RCC 7860 (cell line): ENCODE results near the gene RAB31.

ENCODE experiments used
- DNase-seq: peaks from one replicate; pipeline ENCODE4 v3.0.0-alpha.2; 2015; ENCODE audit warnings: low spot score
- FAIRE-seq: peaks from 2 replicates; lab custom pipeline; 2012; peaks lifted over from hg19 to GRCh38; lab: Jason Lieb, UNC

Gene RAB31

DNA sequence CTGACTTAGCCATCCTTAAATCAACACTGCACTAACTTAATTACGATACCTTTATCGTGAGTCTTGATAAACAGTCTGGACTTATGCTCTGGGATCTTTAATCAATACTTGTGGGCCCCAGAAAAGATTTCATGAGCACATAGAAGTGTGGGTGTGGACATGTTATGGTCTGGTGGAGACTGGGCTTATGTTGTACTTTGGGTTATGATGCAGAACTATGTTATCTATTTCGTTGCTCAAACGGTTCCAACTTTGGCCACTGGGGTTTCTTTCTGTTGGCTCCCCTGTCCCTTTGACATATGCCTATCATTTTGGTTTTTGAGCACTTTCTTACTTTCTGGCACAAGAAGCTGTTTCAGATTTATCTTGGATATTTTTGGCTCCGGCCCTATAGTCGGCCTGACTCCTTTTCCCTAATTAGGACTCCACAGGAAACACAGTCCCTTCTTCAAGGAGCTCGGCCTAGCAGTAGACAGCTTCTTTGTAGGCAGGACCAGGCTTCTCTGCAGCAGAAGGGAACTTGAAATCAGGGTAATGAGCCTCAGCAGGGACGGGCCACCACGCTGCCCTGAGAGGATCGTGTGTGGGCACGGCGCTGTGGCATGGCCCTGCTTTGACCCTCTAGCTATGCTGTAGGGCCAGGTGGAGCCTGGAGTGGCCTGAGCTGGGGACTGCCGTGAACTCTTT, 123.1 kb downstream of the RAB31 start:
- DNase-seq (no peak), FAIRE-seq (no peak)

DNA sequence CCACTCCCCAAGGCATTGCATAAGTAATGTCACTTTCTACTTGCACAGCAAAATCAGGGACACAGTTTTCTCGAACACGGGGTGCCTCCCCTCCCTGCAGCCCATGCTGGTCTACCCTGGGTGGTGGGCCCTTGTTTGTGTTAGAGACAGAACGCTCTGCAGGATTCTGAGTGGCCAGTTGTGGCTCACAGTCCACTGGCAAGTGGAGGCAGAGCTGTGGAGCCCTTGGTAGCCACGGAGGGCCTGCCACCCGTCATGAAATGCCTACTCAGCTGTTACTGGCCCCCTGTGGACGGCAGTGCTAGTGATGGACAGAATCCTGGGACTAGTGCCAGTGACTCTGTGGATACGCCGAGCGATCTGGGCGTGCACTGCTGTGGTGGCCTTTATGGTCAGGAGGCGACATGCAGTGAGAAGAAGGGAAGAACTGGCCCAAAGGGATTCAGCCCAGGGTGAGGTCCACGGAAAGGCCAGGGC, 123.7 kb downstream of the RAB31 start:
- no peak for DNase-seq
- FAIRE-seq, result no peak

DNA sequence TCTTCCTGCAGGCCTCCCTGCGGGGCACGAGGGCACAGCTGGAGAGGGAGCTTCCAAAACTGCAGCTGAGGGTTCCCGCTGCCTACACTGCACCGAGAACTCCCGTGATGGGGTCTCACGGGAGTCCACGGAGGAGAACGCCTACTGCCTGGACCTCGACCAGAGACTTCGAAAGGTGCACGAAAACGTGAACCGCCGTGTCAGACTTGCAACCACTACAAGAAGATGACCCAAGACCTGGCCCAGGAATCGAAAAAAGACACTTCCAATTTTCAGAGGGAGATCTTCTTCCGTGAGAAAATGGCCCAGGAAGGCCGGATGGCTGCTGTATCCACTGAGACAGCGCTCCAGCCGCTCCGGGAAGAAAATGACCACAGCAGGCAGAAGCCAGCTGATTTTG, 124.8 kb downstream of the RAB31 start:
- DNase-seq (no peak), FAIRE-seq (no peak)

DNA sequence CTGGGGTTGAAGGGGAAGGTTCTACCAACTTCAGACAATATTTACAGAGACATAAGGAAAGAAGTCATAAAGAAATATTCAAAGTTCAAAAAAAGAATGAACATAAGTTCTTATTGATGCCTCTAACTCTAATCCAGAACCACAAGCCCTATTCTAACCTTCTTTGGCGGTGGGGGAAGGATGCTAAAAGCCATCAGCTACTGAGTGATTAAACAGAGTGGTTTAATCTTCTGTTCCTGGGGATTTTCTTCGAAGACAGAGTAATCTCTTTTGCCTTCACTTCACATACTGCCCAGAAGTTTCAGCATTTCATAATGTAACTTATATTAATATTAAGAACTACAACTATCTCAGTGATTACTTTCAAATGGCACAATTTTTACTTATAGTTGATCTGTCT, 126.5 kb downstream of the RAB31 start:
- no peak for FAIRE-seq

DNA sequence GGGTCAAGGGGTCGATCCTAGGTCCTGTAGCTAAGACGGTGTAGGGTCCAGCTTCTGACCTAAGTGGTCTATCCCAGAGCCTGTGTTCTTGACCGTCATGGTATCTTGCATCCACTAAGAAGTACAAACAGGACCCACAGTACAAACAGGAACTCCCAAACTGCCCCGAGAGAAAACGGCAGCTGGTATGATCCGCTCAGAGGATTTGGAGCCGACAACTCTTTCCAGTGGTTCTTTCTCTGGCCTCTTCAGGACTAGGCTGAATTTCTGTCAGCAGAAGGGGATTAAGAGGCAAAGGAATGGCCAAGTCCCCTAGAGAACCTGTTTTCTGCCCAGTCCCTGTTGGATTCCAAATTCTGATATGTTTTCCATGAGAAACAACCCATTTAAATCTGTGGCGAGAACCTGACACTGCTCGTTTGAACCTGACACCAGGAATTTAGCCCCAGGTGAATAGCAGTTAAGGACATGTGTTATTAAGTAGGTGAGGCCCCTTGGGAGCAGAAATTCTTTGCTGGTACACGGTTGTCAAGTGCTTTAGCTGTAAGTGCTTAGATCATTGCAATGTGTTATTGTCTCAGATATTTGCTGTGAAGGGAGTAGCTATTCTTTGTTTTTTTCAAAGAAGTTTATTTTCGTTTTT, 127.1 kb downstream of the RAB31 start:
- FAIRE-seq, result no peak
- no peak for DNase-seq

More for the DNA sequence above, 126.5 kb downstream of the RAB31 start:
- no peak for DNase-seq

DNA sequence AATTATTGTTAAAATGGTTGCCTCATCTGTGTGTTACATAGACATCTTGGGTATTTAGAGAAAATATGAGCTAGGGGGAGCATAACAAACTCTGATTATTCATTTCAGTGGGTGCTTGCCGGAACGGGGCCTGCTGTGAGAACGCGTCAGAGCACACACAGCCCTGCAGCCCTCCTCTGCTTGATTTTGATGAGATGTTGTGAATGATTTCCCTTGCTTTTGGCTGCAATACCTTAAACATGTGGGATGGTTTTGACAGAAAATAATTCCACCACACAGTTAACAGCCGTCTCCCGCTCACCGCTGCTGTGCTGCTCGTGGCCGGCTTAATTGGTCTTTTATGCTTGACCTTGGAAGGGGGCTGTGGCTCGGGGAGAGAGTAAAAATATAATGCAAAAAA, 127.7 kb downstream of the RAB31 start:
- FAIRE-seq, result no peak
- DNase-seq, result no peak

DNA sequence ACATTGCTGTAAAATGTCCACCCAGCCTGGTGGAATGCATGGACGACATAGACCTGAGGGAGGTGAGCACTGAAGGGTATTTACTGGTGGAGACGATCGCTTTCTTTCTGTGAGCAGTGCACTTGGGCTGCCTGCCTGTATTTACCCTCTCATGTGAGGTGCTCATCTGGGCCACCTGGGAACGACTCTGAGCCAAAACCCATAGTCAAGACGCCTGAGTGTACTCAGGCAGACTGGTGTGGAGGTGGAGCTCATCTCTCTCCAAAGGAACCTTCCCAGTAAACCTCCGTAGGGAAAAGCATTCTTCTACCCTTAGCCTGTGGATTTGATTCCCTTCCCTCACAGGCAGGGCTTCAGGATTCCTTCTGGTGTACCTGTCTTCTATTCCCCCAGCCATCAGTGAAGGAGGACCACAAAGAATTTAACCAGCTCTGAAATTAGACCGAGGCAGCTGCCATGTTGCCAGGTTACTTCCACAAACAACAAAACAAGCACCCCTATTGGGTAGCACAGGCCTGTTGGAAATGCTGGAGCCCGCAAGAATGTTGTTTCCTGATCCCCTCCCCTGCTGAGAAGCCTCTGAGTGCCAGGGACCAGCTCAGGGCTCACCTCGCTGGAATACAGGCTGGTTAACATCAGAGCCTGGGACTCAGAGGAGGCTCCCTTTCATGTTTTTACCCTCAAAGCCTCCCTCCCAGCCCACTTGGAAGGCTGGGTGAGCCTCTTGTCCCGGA, 130.2 kb downstream of the RAB31 start:
- FAIRE-seq (no peak), DNase-seq (no peak)

DNA sequence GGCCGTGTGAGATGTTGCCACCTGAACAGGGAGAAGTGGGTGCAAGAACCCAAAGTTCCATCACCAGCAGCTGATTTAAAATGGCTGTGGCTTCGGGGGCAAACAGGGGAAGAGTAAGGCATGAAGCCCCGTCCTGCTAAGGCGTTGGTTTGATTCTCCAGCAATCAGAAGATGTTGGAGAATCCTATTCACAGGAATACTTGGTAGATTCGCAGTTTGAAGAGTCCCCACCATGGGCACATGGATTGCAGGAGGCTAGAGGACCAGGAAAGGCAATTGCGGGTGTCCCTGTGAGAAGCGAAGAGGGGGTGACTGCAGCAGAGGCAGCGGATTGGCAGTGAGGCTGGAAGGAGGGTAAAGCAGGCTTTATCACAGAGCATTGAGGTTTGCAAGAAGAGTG, 131.1 kb downstream of the RAB31 start:
- DNase-seq, result no peak
- no peak for FAIRE-seq

DNA sequence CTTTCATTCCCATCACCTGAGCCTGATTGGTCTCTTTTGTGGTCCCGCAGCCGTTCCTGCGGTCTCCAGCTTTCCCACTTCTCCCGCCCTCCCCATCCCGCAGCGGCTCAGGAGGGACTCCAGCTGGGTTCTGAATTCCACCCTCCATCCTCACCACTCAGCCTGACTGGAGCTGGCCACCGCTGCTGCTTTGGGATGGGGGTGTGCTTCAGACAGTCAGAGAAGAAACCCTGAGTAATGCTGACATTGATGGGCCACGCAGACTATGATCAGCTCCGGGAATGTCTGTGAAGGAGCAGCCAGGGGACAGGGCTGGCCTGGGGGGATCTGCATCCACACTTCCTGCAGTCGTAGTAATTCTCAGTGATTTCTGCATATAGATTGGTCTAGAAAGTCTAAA, 131.8 kb downstream of the RAB31 start:
- DNase-seq (no peak), FAIRE-seq (no peak)

DNA sequence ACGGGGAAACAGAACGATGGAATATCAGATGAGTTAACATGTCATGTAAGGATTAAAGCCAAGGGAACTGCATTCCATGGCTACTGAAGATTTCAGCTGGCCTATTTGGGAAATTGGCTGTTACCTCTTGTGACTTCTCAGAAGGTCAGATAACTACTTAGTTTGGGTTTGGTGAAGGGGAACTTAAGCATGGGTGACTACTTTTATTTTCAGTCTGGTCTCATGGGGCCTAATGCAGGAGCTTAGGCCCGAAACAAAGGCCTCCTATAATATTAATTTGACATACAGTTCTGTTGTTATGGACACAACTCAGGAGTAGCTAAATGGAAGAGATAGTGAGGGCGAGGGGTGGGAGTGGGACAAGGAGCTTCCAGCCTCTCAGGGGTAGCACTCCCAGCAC, 133.7 kb downstream of the RAB31 start:
- DNase-seq, result no peak
- FAIRE-seq, result no peak

DNA sequence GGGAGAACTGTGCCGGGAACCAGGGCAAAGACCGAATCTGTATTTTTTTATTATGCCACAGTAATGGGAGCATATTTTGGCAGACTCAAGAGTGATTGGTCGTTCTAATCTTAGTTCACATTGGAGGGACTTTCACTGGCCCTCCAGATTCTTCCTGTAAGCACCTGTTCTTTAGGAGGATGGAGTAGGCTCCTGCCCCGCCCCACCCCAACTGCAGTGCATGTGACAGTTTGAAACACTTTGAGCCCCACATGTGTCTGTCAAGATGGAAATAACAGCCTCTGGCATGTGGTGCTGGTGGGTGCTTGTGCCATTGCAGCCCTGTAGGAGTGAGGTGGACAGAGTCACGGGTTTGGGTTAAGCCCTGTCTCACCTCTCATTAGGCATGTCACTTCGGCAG, 134.3 kb downstream of the RAB31 start:
- FAIRE-seq, result no peak
- no peak for DNase-seq

DNA sequence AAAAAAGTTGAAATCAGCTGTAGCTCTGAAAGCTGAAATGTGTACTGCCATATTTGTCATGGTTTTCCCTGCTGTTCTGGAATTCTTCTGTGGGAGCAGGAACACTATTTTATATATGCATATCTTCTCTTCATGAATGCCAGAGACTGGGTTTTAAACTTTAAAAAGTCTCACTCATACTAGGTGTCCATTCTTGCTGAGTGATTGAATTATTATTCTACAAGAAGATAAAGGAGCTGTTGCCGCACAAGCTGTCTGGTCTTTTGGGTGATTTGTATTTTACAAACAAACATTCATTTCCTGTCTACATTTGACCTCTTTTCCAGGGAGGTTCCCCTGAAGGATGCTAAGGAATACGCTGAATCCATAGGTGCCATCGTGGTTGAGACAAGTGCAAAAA, 137.2 kb downstream of the RAB31 start:
- FAIRE-seq (no peak), DNase-seq (no peak)

DNA sequence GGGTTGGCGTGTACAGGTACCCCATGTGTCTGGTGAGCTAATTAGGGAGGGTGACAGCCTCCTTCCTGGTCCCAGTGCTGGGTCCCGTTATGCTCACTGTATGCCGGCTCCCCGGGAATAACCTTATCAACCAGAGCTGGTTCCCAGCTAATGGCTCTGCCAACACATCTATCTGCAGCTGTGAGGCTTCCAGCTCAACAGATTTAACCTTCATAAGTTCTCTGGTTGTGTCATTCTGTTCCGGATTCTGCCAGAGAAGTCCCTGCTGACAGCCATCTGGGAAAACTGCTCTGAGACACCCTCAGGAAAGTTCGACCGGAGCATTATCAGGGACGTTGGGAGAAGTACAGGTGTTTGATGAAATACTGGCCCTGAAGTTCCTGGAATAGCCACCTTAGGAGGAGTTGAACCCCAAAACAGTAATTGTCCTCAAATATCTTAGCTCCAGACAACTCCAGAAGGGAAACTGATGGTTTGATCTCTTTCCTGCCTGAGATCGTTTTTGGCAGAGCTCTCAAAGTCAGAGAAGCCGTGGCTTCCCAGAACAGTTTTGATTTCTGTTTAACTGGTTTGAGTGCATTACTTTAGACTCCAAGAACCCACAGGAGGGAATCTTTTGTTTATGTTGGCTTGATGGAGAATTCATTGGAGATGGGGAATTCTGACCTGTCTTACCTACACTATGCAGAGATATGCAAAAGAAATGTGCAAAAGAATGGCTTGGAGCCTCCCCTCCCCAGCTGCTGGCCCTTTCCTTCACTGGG, 138.2 kb downstream of the RAB31 start:
- no peak for DNase-seq
- no peak for FAIRE-seq

DNA sequence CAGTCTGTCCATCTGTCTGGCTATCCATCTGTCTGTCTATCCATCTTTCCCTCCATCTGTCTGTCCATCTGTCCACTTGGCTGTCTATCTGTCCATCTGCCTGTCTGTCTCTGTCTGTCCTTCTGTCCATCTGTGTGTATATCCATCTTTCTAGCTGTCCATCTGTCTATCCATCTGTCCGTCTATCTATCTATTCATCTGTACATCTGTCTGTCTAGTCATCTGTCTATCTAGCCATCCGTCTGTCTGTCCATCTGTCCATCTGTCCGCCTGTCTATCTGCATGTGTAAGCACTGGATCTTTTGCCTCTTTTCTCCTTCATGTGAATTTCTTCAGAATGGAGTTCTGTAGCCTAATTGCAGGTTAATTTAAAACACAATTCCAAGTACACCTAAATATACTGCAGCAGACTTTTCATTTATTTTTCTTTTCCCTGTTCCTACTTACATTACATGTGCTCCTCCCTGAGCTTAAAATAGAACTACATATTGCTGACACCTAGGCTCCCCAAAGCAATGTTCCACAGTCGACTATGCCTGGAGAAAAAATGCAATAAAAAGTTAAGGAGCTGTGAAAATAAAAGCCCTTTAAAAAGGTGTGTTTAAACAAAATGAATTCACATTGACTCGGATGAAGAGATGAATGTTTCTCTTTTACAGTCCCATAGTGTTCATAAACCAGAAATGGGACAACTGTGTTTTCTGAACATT, 140.2 kb downstream of the RAB31 start:
- DNase-seq (no peak), FAIRE-seq (no peak)

DNA sequence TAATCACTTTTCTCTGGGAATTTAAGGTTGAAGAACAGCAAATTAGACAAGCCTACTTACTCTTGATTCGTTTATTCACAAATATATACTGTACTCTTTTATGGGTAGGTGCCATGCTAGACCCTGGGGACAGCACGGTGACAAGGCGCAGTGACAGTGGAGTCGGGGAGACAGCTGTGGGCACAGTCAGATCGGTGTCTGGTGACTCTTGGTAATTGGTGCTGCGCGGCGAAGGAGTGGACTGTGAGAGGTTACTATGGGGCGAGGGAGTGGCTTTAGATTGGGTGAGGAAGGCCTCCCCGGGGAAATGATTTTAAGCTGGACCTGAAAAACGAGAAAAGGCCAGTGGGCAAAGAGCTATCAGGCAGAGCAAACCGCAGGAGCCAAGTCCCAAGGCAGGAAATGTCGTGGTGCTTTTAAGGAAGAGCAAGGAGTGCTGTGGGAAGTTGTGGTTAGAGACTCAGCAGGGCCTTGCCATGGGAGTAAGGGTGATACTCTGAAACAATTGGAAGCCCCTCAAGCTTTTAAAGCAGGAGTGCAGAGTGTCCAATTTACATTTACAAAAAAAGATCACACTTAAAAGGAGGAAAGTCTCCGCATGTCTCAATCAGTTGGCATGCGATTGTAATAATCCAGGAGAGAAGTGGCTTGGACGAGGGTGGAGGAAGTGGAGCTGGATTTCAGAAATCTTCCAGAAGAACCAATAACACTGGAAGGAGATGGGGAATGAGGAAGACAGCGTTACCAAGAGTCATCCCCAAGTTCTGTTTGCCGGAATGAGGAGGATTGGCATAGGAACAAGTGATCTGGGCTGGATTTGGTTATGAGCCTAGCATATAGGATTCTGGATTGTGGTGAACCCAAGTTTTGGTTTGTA, 141.5 kb downstream of the RAB31 start:
- FAIRE-seq (no peak), DNase-seq (no peak)

DNA sequence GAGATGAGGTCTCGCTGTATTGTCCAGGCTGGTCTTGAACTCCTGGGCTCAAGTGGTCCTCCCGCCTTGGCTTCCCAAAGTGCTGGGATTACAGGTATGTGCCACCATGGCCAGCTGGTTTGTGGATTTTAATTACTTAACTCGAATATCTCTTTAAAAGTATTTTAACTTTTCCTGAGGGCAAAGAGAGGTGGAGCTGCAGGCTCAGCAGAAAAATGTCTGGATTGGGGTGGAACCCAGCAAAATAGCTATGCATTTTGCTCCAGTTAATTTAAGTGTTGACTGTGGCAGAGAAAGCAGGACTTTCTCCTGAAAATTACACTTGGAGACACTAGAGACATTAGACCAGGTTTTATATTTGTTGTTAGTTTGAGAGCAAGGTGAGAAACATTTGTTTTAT, 142.2 kb downstream of the RAB31 start:
- FAIRE-seq (no peak), DNase-seq (no peak)

DNA sequence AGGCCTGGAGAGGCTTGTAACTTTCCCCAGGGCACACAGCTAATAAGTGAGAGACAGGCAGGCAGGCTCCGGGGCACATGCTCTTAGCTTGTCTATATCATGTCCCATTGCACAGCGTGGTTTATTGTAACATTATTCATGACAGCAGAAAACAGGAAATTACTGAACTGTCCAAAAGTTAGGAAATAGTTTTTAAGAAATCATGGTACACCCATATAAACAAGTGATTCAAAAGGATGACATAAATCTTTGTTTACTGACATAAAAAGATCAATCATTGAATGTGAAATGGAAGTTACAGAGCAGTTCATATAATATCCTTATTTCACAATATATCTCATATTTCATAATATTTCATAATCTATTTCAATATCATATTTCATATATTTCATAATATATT, 143.4 kb downstream of the RAB31 start:
- no peak for DNase-seq
- FAIRE-seq, result peak; percentile 73

DNA sequence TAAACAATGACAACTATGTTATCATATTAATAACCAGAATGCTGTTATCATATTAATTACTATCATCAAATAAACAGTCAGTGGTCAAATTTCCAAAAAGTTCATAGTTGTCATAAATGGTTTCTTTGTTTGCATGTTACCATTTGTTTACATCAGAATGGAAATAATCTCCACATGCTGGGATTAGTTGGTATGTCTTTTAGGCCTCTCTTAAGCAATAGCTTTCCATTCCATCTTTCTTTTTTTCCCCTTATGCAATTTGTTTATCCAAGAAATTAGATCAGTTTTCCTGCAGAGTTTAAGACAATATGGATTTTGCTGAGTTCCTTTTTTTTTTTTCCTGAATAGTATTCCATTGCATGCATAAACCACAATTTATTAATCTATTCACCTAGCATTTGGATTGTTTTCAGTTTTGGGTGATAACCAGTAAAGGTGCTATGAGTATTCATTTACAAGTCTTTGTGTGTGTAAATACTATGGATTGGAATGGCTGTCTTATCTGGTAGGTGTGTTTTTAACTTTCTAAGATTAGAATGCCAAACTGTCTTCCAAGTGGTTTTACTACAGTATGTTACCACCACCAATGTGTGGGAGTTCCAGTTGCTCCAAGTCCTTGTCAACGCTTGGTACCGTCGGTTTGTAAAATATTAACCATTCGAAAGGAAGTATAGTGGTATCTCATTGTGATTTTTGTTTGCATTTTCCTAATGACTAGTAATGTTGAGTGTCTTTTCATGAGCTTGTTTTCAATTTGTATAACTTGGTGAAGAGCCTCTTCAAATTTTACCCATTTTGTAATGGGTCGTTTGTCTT, 144.4 kb downstream of the RAB31 start:
- DNase-seq (no peak), FAIRE-seq (no peak)
